NCI-H187 treated with DMSO at 0.1 percent for 48 hours (cell line): ENCODE data around the gene PIK3CA.
"Not testable (repeated sequence)": the region's sequence is repeated elsewhere in the genome, so short reads cannot be mapped to it uniquely, and the experiment has no call there.

Experiments
- DNase-seq: peaks from one replicate; lab custom pipeline; 2025; lab: John Stamatoyannopoulos, UW

Gene PIK3CA

DNA sequence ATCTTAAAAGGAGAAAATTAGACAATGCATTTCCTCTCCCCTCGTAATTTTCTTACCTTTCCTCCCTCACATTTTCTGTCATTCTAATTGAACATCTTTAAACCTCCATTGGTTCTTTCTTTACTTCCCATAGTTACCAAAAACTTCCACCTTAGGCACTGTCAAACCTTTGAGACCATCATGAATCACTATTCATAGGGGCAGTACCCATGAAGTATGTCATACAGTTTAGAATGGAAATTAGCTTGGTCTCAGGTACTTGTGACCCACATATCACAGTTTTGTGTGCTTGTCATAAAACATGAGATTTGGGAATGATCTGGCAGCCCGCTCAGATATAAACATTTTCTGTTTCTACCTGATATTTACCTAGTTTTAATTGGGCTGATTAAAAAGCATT, 52.6 kb downstream of the PIK3CA start:
- no peak for DNase-seq

DNA sequence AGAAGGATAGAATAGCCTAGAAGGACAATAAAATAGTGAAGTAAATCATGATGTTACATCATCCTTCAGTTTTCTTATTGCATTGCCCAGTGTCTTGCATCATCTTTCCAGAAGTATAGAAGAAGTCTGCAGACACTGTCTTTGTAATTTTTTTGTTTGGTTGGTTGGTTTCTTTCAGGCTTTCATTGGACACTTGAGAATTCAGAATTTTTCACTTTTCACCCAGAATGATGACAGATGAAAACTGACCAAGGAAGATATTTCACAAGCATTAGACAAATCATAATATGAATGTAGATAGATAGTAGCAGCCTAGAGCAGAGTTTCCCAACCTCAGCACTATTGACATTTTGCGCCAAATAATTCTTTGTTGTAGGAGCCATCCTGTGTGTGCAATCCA, 67.4 kb downstream of the PIK3CA start:
- not testable (repeated sequence) for DNase-seq

DNA sequence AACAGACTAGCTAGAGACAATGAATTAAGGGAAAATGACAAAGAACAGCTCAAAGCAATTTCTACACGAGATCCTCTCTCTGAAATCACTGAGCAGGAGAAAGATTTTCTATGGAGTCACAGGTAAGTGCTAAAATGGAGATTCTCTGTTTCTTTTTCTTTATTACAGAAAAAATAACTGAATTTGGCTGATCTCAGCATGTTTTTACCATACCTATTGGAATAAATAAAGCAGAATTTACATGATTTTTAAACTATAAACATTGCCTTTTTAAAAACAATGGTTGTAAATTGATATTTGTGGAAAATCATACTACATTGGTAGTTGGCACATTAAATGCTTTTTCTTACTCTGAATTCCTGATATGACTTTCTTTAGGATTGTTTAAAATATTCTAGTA, 70.1 kb downstream of the PIK3CA start:
- not testable (repeated sequence) for DNase-seq

DNA sequence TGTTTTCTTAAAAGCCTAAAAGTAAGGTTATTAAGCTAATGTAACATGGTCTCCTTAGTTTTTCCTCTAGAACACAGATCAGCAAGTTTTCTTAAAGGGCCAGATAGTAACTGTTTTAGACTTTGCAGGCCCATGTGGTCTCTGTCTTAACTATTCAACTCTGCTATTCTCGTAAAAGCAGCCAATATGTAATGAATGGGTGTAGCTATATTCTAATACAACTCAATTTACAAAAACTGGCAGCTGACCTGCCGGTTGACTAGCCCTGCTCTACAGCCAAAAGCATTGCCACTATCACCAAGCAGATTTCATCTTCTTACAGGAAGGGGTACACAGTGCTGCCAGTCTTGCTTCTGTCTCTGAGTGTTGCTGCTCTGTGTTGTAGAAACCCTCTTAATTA, 75.4 kb downstream of the PIK3CA start:
- DNase-seq, result no peak

DNA sequence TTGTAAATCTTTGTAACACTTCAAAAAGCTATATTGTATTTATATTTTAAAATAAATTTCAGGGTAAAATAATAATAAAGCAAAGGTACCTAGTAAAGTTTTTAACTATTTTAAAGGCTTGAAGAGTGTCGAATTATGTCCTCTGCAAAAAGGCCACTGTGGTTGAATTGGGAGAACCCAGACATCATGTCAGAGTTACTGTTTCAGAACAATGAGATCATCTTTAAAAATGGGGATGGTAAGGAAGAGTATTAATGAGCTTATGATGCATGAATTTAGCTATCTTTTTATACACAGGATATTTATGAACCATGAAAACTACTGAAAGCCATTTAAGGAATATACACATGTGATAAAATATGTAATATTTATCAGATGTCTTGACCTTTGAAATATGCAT, 76.4 kb downstream of the PIK3CA start:
- no peak for DNase-seq

DNA sequence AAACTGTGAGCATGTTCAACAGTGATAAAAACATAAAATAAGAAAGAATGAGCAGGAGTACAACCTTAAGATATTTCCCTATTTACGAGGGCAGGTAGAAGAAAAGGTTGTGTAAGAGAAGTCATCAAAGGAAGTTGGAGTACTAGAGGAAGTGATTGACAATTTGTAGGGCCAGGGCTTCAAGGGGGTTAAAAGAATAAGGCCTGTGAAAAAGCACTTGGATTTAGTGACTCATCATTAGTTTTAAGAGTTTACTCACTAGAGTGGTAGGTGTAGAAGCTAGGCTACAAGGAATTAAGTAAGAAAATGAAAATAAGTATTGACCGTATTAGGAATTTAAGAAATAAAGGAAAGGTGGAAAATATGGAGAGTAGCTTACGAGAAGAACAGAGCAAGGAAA, 79.2 kb downstream of the PIK3CA start:
- no peak for DNase-seq

DNA sequence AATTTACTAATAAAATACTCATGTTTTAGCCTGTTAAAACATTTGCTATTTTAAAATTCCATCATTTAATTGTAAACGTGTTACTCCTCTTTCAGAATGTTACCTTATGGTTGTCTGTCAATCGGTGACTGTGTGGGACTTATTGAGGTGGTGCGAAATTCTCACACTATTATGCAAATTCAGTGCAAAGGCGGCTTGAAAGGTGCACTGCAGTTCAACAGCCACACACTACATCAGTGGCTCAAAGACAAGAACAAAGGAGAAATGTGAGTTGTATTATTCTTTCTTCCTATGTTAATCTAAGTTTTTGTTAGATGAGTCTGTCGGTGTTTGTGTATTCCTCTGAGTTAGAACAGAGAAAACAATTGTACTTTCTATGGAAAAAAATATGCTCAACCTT, 81.0 kb downstream of the PIK3CA start:
- DNase-seq, result no peak

DNA sequence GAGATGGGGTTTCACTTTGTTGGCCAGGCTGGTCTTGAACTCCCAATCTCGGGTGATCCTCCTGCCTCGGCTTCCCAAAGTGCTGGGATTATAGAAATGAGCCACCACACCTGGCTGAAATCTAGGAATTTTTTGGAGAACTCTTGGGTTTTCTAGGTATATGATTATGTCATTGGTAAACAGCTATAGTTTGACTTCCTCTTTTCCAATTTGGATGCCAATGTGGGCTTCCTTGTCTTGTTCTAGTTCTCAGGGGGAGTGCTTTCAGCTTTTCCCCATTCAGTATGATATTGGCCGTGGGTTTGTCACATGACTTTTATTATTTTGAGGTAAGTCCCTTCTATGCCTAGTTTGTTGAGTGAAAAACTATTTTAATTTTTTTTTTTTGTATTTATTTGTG, 84.9 kb downstream of the PIK3CA start:
- DNase-seq, result no peak

DNA sequence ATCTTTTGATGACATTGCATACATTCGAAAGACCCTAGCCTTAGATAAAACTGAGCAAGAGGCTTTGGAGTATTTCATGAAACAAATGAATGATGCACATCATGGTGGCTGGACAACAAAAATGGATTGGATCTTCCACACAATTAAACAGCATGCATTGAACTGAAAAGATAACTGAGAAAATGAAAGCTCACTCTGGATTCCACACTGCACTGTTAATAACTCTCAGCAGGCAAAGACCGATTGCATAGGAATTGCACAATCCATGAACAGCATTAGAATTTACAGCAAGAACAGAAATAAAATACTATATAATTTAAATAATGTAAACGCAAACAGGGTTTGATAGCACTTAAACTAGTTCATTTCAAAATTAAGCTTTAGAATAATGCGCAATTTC, 86.0 kb downstream of the PIK3CA start:
- no peak for DNase-seq

DNA sequence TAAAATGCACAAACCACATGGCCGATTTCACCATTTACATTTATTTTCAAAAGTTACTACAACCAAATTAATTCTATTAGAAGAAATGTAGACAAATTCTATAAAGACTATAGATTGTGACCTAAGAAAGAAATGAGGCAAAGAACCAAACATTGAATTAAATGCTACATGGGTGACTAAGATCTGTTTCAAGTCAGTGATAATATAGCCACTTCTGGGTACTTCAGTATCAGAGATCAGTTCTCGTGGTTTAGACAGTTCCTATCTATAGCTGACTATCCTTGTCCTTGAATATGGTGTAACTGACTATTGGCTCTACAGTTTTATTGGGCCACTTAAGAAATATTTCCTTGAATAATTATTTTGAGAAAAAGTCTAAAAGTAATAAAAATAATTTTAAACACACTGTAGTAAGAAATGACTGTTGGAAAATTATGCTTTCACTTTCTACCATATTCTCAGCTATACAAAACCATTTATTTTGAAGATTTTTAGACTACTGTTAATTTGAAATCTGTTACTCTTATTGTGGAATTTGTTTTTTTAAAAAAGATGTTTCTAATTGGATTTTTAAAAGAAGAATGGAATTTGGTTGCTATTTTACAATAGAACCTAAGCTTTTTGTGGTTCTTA, 88.6 kb downstream of the PIK3CA start:
- DNase-seq, result no peak

DNA sequence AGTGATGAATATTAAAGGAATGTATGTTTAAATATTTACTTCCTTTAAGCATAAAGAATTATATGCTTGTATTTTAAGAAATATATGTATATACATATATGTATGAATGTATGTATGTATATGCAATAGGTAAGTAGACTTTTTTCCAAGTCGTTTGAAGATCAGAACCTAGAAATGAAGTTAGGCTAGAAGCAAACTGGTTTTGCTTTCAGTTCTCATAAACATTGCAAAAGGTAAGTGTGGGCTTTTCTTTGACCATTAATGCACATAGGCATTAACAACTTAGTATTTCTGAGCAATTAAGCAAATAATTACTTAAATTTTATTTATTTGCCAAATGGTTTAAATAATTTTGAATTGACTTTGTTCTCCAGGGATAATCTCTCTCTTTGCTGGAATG, 92.1 kb downstream of the PIK3CA start:
- not testable (repeated sequence) for DNase-seq

DNA sequence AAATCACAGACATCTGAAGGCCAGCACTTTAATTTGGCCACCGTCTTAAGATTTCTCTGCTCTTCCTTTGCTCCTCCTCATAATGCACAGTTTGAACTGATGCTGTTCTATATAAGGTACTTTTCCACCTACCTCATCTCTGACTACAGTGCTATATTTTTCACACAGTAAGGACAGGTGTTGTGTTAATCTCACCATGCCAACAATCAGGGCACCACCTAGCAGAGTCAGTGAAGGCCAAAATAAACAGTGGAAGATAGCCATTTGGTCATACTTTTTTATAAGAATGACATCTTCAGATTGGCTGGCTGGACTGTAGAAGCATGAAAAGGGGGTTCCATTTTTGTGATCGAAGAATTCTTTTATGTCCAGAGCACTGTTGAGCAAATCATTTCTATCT, 94.7 kb downstream of the PIK3CA start:
- not testable (repeated sequence) for DNase-seq

DNA sequence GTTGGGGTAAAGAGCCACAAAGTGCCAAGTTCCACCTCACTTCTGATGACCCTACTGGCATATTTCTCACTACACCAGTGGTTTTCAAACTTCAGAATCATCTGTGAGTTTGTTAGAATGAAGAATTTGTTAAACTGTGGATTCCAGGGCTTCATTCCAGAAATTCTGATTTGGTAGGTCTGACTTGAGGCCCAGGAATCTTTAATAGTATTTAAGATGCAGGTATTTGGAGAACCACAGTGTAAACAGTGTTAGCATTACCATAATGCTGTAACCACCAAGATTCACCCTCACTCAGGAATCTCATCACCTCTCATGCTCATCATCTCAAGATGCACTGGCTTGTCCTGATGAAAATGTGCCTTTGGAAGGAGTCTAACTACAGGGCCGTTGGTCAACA, 96.7 kb downstream of the PIK3CA start:
- no peak for DNase-seq

DNA sequence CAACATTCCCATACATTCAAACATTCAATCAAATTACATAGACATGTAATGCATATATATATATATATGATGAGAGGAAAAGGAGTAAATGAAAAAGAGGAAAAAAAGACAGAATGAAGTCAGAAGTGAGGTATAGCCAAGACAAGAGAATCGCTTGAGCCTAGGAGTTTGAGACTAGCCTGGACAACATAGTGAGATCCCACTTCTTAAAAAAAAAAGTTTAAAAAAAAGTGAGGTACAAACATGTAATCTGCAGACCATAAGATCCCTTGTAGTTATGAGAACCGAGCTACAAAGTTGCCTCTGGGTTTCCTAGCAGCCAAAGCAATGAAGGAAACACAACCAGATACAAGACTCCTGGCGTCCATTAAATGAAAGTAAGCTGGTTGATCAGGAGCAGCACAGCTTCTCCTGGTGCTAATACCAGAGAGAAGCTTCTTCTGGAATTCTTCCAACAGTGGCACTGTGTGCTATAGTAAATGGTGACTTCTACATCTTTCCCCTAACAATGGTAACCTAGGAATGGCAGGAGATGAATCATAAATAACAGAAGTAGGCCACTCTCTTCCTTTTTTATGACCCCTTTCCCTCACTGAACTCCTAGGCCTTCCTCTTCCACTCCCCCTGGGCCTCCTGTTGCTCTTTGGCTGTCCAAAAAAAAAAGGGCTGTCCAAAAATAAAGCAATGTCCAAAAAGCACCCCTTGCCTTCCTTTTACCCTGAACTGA, 99.3 kb downstream of the PIK3CA start:
- no peak for DNase-seq

DNA sequence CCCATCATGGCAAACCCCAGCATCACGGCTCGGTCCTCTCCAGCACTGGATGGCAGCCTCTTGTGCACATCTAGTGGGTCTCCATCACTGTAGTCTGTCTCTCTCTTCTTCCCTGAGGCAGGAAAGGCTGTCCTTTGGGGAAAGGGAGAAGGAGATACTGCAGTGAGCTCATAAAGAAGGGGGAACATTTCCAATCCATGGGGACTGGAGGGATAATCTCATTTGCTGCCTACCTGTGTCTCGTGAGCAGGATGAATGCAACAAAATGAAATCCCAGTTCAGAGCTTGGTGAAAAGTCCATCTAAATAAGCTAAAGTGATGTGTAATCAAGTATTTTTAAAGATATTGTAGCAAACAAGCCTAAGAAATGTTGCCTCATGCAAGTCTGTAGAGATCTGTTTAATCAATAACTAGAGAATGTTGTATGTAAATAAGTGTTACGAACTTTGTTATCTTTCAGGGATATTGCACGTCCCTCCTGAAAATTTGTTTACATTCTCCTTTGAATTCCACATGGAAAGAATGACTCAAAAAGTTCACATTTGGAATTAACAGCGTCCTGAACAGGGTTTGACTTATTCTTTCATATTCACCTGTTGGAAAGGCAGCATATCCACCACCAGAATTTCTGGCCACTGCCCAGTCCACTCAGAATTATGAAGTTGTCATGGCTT, 102.8 kb downstream of the PIK3CA start, which contains the start of gene KCNMB3:
Gene KCNMB3, minus strand, starts transcription at position 312 of the 674 bp plus-strand sequence. Its CDS starts 124 bp downstream, at position 188.
- no peak for DNase-seq

DNA sequence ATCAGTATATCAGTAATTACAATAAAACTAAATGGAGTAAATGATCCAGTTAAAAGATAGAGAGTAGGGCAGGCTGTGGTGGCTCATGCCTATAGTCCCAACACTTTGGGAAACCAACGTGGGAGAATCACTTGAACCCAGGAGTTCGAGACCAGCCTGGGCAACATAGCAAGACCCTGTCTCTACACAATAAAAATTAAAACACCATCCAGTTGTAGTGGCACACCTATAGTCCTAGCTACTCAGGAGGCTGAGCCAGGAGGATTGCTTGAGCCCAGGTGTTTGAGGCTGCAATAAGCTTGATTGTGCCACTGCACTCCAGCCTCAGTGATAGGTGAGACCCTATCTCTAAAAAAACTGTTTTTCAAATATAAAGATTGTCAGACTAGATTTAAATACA, 108.7 kb downstream of the PIK3CA start:
- no peak for DNase-seq

DNA sequence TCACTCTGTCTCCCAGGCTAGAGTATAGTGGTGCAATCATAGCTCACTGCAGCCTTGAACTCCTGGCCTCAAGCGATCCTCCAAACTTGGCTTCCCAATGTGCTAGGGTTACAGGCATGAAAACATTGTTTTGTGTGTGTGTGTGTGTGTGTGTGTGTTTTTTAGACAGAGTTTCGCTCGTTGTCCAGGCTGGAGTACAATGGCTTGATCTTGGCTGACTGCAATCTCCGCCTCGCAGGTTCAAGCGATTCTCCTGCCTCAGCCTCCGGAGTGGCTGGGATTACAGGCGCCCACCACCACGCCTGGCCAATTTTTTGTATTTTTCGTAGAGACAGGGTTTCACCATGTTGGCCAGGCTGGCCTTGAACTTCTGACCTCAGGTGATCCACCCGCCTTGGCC, 109.6 kb downstream of the PIK3CA start:
- not testable (repeated sequence) for DNase-seq

DNA sequence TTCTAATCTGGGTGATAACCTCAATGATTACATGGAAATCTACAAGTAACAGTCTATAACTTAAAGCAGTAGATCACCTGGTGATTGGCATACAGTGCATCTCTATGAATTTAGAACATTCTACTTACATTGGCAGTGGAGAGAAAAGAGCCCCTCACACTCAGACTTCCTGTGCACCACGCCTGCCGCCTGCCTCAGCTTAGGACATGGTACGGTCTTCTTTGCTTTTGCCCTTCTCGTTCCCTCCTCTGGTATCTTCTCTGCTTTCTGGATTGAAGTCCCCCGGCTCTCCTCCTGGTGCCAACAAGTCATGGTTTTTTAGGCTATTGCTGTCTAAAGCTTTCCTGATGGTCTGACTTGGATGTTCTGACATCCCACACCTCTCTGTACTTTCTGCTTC, 110.7 kb downstream of the PIK3CA start:
- DNase-seq, result no peak

DNA sequence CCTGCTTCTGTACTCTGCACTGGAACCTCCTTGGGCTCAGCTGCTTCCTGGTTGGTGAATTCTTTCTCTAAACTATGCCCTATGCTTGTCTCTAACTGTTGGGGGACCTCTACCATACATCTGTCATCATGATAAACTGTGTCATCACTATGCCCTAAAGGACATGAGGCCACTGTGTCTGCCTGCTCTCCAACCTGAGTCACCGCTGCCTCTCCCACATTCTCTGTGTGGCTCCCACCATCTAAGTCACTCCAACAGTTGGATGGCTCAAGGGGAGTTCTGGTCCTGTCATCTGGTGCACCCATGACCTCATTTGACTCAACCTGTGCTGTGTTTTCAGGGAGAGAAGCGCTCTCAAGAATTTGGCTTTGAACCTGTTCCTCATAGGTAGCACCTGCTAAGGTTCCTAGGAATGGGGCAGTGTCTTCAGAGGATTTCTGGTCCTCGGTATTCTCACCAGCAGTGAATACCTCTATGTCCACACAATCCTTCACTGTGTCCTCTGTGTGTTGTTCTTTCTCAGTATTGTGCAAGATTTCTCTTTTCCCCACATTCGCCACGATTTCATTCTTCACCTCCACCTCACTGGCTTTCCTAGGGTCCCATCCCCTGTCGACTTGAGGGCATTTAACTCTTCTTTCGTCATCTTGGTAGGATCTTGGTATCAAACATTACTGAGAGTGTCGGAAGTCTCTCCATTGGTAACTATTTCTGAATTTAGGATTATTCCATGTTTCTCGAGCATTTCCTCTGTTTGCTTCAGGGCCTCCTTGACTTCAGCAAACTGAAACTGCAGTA, 112.0 kb downstream of the PIK3CA start:
- not testable (repeated sequence) for DNase-seq

DNA sequence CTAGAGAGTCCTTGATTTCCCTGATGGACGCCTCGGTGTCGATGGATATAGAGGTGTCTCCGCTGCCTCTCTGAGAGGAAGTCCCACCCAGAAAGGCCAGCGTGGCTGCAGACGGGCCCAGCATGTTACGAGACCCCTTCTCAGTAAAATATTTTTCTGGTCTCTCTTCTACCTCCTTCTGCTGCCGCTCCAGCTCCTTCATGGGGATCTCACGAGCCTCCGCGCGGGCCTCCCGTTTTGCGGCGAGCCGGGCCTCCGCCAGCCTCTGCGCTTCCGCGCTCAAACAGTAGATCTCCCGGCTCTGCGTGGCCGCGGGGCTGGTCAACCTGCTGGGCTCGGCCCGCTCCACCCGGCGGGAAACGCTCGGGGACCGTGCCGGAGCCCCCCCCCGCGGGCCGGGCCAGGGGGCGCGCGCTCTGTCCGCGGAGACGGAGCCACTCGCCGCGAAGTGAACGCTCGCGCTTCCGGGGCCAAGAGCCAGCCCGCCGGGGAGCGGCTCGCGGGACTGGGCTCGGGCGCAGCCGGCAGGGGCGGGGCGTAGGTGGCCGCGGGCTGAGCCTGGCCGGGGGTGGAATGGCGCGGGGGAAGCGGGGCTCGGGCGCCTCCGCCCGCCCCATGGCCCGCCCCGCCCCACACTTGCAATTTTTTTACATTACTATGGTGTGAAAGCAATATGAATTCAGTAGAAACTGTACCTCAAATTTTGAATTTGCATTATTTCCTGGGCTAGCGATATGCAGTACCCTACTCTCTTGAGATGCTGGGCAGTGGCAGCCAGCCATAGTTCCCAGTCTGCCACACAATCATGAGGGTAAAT, 113.0 kb downstream of the PIK3CA start:
- DNase-seq, result no peak

DNA sequence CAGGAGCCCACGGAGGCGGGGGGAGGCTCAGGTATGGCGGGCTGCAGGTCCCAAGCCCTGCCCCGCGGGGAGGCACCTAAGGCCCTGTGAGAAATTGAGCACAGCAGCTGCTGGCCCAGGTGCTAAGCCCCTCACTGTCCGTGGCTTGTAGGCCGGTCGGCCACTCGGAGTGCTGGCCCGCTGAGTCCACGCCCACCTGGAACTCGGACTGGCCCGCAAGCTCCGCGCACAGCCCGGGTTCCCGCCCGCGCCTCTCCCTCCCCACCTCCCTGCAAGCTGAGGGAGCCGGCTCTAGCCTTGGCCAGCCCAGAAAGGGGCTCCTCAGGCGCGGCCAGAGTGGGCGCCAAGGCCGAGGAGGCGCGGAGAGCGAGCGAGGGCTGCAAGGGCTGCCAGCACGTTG, 115.0 kb downstream of the PIK3CA start:
- no peak for DNase-seq

DNA sequence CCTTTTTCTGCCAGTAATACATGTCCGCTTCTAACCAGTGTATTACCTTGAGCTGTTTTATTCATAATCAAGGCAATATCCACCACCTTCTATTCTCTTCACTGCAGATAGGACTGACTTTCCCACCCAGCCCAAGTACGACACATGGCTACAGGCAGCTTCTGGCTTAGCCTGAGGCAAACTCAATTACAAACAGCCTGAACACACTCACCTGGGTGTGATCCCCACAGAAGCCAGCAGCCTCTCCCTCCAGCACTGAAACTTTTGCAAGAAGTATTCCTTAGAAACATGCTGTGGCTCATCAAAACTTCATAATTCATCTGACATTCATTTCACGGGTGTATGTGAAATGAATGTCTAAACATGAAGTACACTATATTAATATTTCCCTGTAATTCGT, 116.3 kb downstream of the PIK3CA start:
- DNase-seq, result no peak
